ENCODE measurements around the gene NDUFS4.

Gene NDUFS4

GRCh38 chr5:53556001-53556400 lies 4.4 kb upstream of the NDUFS4 start:
- H3K4me3 Mint-ChIP-seq: no peak overlapping the region
- no peak overlapping the region for H3K27ac Mint-ChIP-seq
- DNase-seq: no peak
- peaks cover 33% of the 10 kb centered on the region for H3K27me3 Mint-ChIP-seq
- H3K36me3 Mint-ChIP-seq: peaks cover 6% of the 10 kb centered on the region
- H3K9me3 Mint-ChIP-seq: peaks cover 3% of the 10 kb centered on the region
- H3K4me1 Mint-ChIP-seq: peaks cover 9% of the 10 kb centered on the region
- CTCF ChIA-PET: no interaction called here

- no peak for DNase-seq
- Mint-ChIP-seq H3K27me3 (peaks cover 33% of the 10 kb centered on the region), H3K9me3 (peaks cover 3% of the 10 kb centered on the region), H3K27ac (no peak overlapping the region), H3K36me3 (peaks cover 9% of the 10 kb centered on the region), H3K4me1 (peaks cover 19% of the 10 kb centered on the region), H3K4me3 (no peak overlapping the region)
- CTCF ChIA-PET: no interaction called here
Measured at GRCh38 chr5:53557386-53557785, 3.1 kb upstream of the NDUFS4 start.

- H3K4me3 Mint-ChIP-seq: no peak overlapping the region
- no peak overlapping the region for H3K27ac Mint-ChIP-seq
- H3K36me3 Mint-ChIP-seq: peaks cover 13% of the 10 kb centered on the region
- DNase-seq: no peak
- H3K9me3 Mint-ChIP-seq: peaks cover 3% of the 10 kb centered on the region
- peaks cover 33% of the 10 kb centered on the region for H3K27me3 Mint-ChIP-seq
- CTCF ChIA-PET: no interaction called here
- peaks cover 29% of the 10 kb centered on the region for H3K4me1 Mint-ChIP-seq
Measured at GRCh38 chr5:53558966-53559365, 1.5 kb upstream of the NDUFS4 start.

GRCh38 chr5:53560028-53560427 lies 411 bp upstream of the NDUFS4 start:
- peak overlapping the region; percentile 97 for H3K4me3 Mint-ChIP-seq
- CTCF ChIA-PET: no interaction called here
- H3K9me3 Mint-ChIP-seq: peaks cover 3% of the 10 kb centered on the region
- DNase-seq: no peak
- no peak overlapping the region for H3K27ac Mint-ChIP-seq
- peaks cover 32% of the 10 kb centered on the region for H3K4me1 Mint-ChIP-seq
- H3K36me3 Mint-ChIP-seq: peaks cover 13% of the 10 kb centered on the region
- peaks cover 25% of the 10 kb centered on the region for H3K27me3 Mint-ChIP-seq

GRCh38 chr5:53568401-53568800 lies 8.0 kb downstream of the NDUFS4 start:
- Mint-ChIP-seq H3K36me3 (no peaks in the 10 kb centered on the region), H3K27me3 (no peaks in the 10 kb centered on the region), H3K27ac (no peak overlapping the region), H3K4me1 (peaks cover 7% of the 10 kb centered on the region), H3K9me3 (no peaks in the 10 kb centered on the region), H3K4me3 (no peak overlapping the region)
- no peak for DNase-seq
- CTCF ChIA-PET: no interaction called here

- H3K27me3 Mint-ChIP-seq: no peaks in the 10 kb centered on the region
- CTCF ChIA-PET: no interaction called here
- no peak for DNase-seq
Measured at GRCh38 chr5:53568871-53569270, 8.4 kb downstream of the NDUFS4 start.

GRCh38 chr5:53569453-53569852 lies 9.0 kb downstream of the NDUFS4 start:
- CTCF ChIA-PET: no interaction called here
- H3K4me1 Mint-ChIP-seq: no peaks in the 10 kb centered on the region
- no peaks in the 10 kb centered on the region for H3K9me3 Mint-ChIP-seq
- H3K27me3 Mint-ChIP-seq: no peaks in the 10 kb centered on the region
- no peak overlapping the region for H3K27ac Mint-ChIP-seq
- H3K4me3 Mint-ChIP-seq: no peak overlapping the region
- H3K36me3 Mint-ChIP-seq: no peaks in the 10 kb centered on the region
- no peak for DNase-seq

More at GRCh38 chr5:53568871-53569270, 8.4 kb downstream of the NDUFS4 start:
- H3K4me1 Mint-ChIP-seq: peaks cover 4% of the 10 kb centered on the region
- H3K9me3 Mint-ChIP-seq: no peaks in the 10 kb centered on the region
- H3K27ac Mint-ChIP-seq: no peak overlapping the region
- H3K4me3 Mint-ChIP-seq: no peak overlapping the region
- H3K36me3 Mint-ChIP-seq: no peaks in the 10 kb centered on the region

- H3K4me1 Mint-ChIP-seq: no peaks in the 10 kb centered on the region
- H3K27ac Mint-ChIP-seq: no peak overlapping the region
- no peaks in the 10 kb centered on the region for H3K9me3 Mint-ChIP-seq
- CTCF ChIA-PET: no interaction called here
- no peak overlapping the region for H3K4me3 Mint-ChIP-seq
- no peaks in the 10 kb centered on the region for H3K36me3 Mint-ChIP-seq
- no peaks in the 10 kb centered on the region for H3K27me3 Mint-ChIP-seq
- DNase-seq: no peak
Measured at GRCh38 chr5:53571403-53571802, 11.0 kb downstream of the NDUFS4 start.

GRCh38 chr5:53575101-53575500 lies 14.7 kb downstream of the NDUFS4 start:
- H3K4me3 Mint-ChIP-seq: no peak overlapping the region
- no peaks in the 10 kb centered on the region for H3K27me3 Mint-ChIP-seq
- CTCF ChIA-PET: no interaction called here
- H3K9me3 Mint-ChIP-seq: no peaks in the 10 kb centered on the region
- H3K4me1 Mint-ChIP-seq: no peaks in the 10 kb centered on the region
- no peak for DNase-seq
- H3K36me3 Mint-ChIP-seq: no peaks in the 10 kb centered on the region
- no peak overlapping the region for H3K27ac Mint-ChIP-seq

- Mint-ChIP-seq H3K27me3 (no peaks in the 10 kb centered on the region), H3K9me3 (no peaks in the 10 kb centered on the region), H3K27ac (no peak overlapping the region), H3K4me3 (no peak overlapping the region), H3K4me1 (no peaks in the 10 kb centered on the region), H3K36me3 (no peaks in the 10 kb centered on the region)
- no peak for DNase-seq
- CTCF ChIA-PET: no interaction called here
Measured at GRCh38 chr5:53575831-53576230, 15.4 kb downstream of the NDUFS4 start.

GRCh38 chr5:53576674-53577073 lies 16.2 kb downstream of the NDUFS4 start:
- CTCF ChIA-PET: no interaction called here
- Mint-ChIP-seq H3K27me3 (no peaks in the 10 kb centered on the region), H3K4me1 (no peaks in the 10 kb centered on the region), H3K36me3 (no peaks in the 10 kb centered on the region), H3K4me3 (no peak overlapping the region), H3K27ac (no peak overlapping the region), H3K9me3 (no peaks in the 10 kb centered on the region)
- DNase-seq: no peak

- Mint-ChIP-seq H3K27me3 (no peaks in the 10 kb centered on the region), H3K9me3 (no peaks in the 10 kb centered on the region), H3K4me1 (no peaks in the 10 kb centered on the region), H3K36me3 (no peaks in the 10 kb centered on the region), H3K4me3 (no peak overlapping the region), H3K27ac (no peak overlapping the region)
- CTCF ChIA-PET: no interaction called here
- no peak for DNase-seq
Measured at GRCh38 chr5:53578854-53579253, 18.4 kb downstream of the NDUFS4 start.

- no peak for DNase-seq
- no peaks in the 10 kb centered on the region for H3K4me1 Mint-ChIP-seq
- H3K27ac Mint-ChIP-seq: no peak overlapping the region
- peaks cover 3% of the 10 kb centered on the region for H3K36me3 Mint-ChIP-seq
- no peaks in the 10 kb centered on the region for H3K27me3 Mint-ChIP-seq
- no peak overlapping the region for H3K4me3 Mint-ChIP-seq
- CTCF ChIA-PET: no interaction called here
- H3K9me3 Mint-ChIP-seq: no peaks in the 10 kb centered on the region
Measured at GRCh38 chr5:53580547-53580946, 20.1 kb downstream of the NDUFS4 start.

- H3K36me3 Mint-ChIP-seq: peaks cover 4% of the 10 kb centered on the region
- no peak for DNase-seq
- H3K4me3 Mint-ChIP-seq: no peak overlapping the region
- no peaks in the 10 kb centered on the region for H3K9me3 Mint-ChIP-seq
- no peak overlapping the region for H3K27ac Mint-ChIP-seq
- no peaks in the 10 kb centered on the region for H3K27me3 Mint-ChIP-seq
- no peaks in the 10 kb centered on the region for H3K4me1 Mint-ChIP-seq
- CTCF ChIA-PET: no interaction called here
Measured at GRCh38 chr5:53582225-53582624, 21.8 kb downstream of the NDUFS4 start.

GRCh38 chr5:53590759-53591158 lies 30.3 kb downstream of the NDUFS4 start:
- H3K27me3 Mint-ChIP-seq: no peaks in the 10 kb centered on the region
- H3K36me3 Mint-ChIP-seq: no peaks in the 10 kb centered on the region
- CTCF ChIA-PET: no interaction called here
- H3K9me3 Mint-ChIP-seq: no peaks in the 10 kb centered on the region
- H3K4me1 Mint-ChIP-seq: no peaks in the 10 kb centered on the region
- no peak for DNase-seq
- H3K4me3 Mint-ChIP-seq: no peak overlapping the region
- no peak overlapping the region for H3K27ac Mint-ChIP-seq

GRCh38 chr5:53594419-53594818 lies 34.0 kb downstream of the NDUFS4 start:
- CTCF ChIA-PET: no interaction called here

More at GRCh38 chr5:53594419-53594818, 34.0 kb downstream of the NDUFS4 start:
- Mint-ChIP-seq H3K36me3 (no peaks in the 10 kb centered on the region), H3K4me3 (no peak overlapping the region), H3K27me3 (no peaks in the 10 kb centered on the region), H3K9me3 (no peaks in the 10 kb centered on the region), H3K4me1 (no peaks in the 10 kb centered on the region), H3K27ac (no peak overlapping the region)
- no peak for DNase-seq
